PFSK-1 (cell line): ENCODE results near the gene ELL.

ENCODE experiments used
- FOXP2 ChIP-seq: optimal IDR thresholded peaks from 2 replicates; pipeline ENCODE3; 2011; ENCODE audit warnings: borderline replicate concordance, control low read depth, inconsistent platforms; ENCODE audit not compliant: insufficient read depth; ENCODE audit errors: extremely low read length, extremely low read depth
- POLR2AphosphoS5 ChIP-seq: IDR thresholded peaks from 2 replicates; pipeline ENCODE4 v1.6.1; 2012; ENCODE audit warnings: low read depth, mild to moderate bottlenecking, control low read depth, low read length, moderate library complexity
- SIN3A ChIP-seq: IDR thresholded peaks from 2 replicates; pipeline ENCODE4 v1.6.1; 2012; ENCODE audit warnings: mild to moderate bottlenecking, low read length, moderate library complexity, borderline replicate concordance; ENCODE audit not compliant: insufficient read depth
- TAF1 ChIP-seq: IDR thresholded peaks from 2 replicates; pipeline ENCODE4 v1.6.1; 2012; ENCODE audit warnings: low read length, control low read depth, borderline replicate concordance; ENCODE audit not compliant: insufficient read depth
- TF ChIP-seq, protein P1 (sequence below), 2 experiments: IDR thresholded peaks; 2 replicates each; pipeline versions ENCODE4 v1.6.1 to v1.8.0; 2011 to 2012; ENCODE audit warnings: low read depth in 2 of 2, low read length in 2 of 2, control low read depth in 1 of 2, inconsistent platforms in 1 of 2, mild to moderate bottlenecking in 1 of 2, moderate library complexity in 1 of 2; ENCODE audit not compliant: insufficient read depth in 1 of 2

DNA sequence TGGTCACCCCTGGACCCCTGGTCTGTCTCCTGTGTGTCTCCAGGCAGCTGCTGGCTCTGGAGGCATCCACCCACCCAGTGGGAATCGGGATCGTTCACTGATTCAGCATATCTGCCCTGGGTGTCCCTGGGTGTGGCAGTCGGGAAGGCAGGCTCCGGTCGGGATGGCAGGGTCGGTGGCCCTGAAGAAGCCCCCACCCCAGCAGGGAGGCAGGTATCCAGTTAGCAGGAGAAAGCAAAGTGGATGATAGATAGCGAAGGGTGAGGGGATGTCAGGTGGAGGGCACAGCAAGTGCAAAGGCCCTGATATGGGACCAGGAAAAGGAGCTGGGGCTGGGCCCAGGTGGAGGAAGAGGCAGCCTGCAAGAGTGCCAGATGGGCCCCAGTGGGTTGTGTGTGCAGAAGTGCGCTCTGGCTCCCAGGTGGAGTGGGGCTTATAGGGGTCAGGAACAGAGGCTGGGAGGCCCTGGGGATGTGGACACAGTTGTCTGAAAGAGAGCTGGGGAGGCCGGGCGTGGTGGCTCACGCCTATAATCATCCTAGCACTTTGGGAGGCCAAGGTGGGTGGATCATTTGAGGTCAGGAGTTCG lies 100.4 kb downstream of the ELL start:
- no peak for TF ChIP-seq POLR2AphosphoS5
- TF ChIP-seq TAF1 = no peak
- TF ChIP-seq, protein P1, sequence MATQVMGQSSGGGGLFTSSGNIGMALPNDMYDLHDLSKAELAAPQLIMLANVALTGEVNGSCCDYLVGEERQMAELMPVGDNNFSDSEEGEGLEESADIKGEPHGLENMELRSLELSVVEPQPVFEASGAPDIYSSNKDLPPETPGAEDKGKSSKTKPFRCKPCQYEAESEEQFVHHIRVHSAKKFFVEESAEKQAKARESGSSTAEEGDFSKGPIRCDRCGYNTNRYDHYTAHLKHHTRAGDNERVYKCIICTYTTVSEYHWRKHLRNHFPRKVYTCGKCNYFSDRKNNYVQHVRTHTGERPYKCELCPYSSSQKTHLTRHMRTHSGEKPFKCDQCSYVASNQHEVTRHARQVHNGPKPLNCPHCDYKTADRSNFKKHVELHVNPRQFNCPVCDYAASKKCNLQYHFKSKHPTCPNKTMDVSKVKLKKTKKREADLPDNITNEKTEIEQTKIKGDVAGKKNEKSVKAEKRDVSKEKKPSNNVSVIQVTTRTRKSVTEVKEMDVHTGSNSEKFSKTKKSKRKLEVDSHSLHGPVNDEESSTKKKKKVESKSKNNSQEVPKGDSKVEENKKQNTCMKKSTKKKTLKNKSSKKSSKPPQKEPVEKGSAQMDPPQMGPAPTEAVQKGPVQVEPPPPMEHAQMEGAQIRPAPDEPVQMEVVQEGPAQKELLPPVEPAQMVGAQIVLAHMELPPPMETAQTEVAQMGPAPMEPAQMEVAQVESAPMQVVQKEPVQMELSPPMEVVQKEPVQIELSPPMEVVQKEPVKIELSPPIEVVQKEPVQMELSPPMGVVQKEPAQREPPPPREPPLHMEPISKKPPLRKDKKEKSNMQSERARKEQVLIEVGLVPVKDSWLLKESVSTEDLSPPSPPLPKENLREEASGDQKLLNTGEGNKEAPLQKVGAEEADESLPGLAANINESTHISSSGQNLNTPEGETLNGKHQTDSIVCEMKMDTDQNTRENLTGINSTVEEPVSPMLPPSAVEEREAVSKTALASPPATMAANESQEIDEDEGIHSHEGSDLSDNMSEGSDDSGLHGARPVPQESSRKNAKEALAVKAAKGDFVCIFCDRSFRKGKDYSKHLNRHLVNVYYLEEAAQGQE (IDR thresholded peaks at IDR 0.05; ENCODE audit: insufficient read depth in 1 of 2, low read depth in 2 of 2, low read length in 2 of 2) = no peak
- TF ChIP-seq SIN3A = no peak
- TF ChIP-seq FOXP2 = no peak
